A673 (cell line): ENCODE measurements around the gene ANKS1B.

ENCODE experiments used
- CTCF ChIP-seq: fragments of 300-800, 200-600 bp; sonication (generic); conservative IDR thresholded peaks from 2 replicates; pipeline ENCODE4 v1.5.1; 2017; ENCODE audit warnings: low read depth, mild to moderate bottlenecking, antibody characterized with exemption, low read length, moderate library complexity, mixed read lengths
- EZH2 ChIP-seq: fragments of 200-600 bp; sonication (generic); IDR thresholded peaks from 2 replicates; pipeline ENCODE4 v1.6.1; 2017; ENCODE audit warnings: borderline replicate concordance, low read depth, mild to moderate bottlenecking, mixed read lengths, antibody characterized with exemption, low read length; ENCODE audit not compliant: poor library complexity, severe bottlenecking

GRCh38 chr12:98714426-98714825 lies 1270.3 kb downstream of the ANKS1B start:
- no peak for TF ChIP-seq CTCF
- no peak for TF ChIP-seq EZH2
